HEK293T (cell line): Measurements from ENCODE around the gene BHLHE23.

Source experiments
- CTCF ChIA-PET: fragments of 350-600 bp; formaldehyde crosslinking; extraction: SDS; loops from one replicate; lab custom pipeline; 2021; ENCODE audit warnings: antibody characterized with exemption, inconsistent platforms; lab: Yijun Ruan, JAX
- POLR2A ChIA-PET: fragments of 350-600 bp; formaldehyde crosslinking; extraction: SDS; loops from one replicate; lab custom pipeline; 2020; ENCODE audit warnings: antibody characterized with exemption, inconsistent platforms; lab: Yijun Ruan, JAX
- DNase-seq: peaks from one replicate; pipeline ENCODE4 v3.0.0; 2012; ENCODE audit warnings: mixed read lengths; ENCODE audit errors: extremely low spot score
- ARNT ChIP-seq: fragments of 450-650 bp; IDR thresholded peaks from 2 replicates; pipeline ENCODE4 v1.6.1; 2017; ENCODE audit warnings: mild to moderate bottlenecking
- BHLHE40 ChIP-seq: fragments of 450-650 bp; IDR thresholded peaks from 2 replicates; pipeline ENCODE4 v1.6.1; 2016; ENCODE audit warnings: mild to moderate bottlenecking, moderate library complexity, borderline replicate concordance
- CTBP1 ChIP-seq: fragments of 450-650 bp; IDR thresholded peaks from 2 replicates; pipeline ENCODE4 v1.6.1; 2016; ENCODE audit warnings: borderline replicate concordance
- ELF4 ChIP-seq: fragments of 450-650 bp; IDR thresholded peaks from 2 replicates; pipeline ENCODE4 v1.6.1; 2017; ENCODE audit warnings: antibody characterized with exemption
- FOXA1 ChIP-seq: fragments of 450-650 bp; IDR thresholded peaks from 2 replicates; pipeline ENCODE4 v1.6.1; 2016; ENCODE audit warnings: mild to moderate bottlenecking
- FOXK2 ChIP-seq: fragments of 450-650 bp; IDR thresholded peaks from 2 replicates; pipeline ENCODE4 v1.6.1; 2016; ENCODE audit warnings: mild to moderate bottlenecking
- FOXM1 ChIP-seq: fragments of 450-650 bp; IDR thresholded peaks from 2 replicates; pipeline ENCODE4 v1.6.1; 2017; ENCODE audit warnings: mild to moderate bottlenecking, borderline replicate concordance
- HDGF ChIP-seq: fragments of 450-650 bp; IDR thresholded peaks from 2 replicates; pipeline ENCODE4 v1.6.1; 2017; ENCODE audit warnings: antibody characterized with exemption, borderline replicate concordance
- L3MBTL2 ChIP-seq: fragments of 450-650 bp; conservative IDR thresholded peaks from 2 replicates; pipeline ENCODE4 v1.6.1; 2016; ENCODE audit warnings: mild to moderate bottlenecking
- LEF1 ChIP-seq: fragments of 450-650 bp; IDR thresholded peaks from 2 replicates; pipeline ENCODE4 v1.6.1; 2017; ENCODE audit warnings: mild to moderate bottlenecking, borderline replicate concordance
- NFRKB ChIP-seq: fragments of 450-650 bp; IDR thresholded peaks from 2 replicates; pipeline ENCODE4 v1.6.1; 2016; ENCODE audit warnings: mild to moderate bottlenecking, moderate library complexity
- SP1 ChIP-seq: fragments of 450-650 bp; IDR thresholded peaks from 2 replicates; pipeline ENCODE4 v1.6.1; 2017
- SUZ12 ChIP-seq: fragments of 450-650 bp; IDR thresholded peaks from 2 replicates; pipeline ENCODE4 v1.6.1; 2016; ENCODE audit warnings: mild to moderate bottlenecking
- TARDBP ChIP-seq: fragments of 450-650 bp; IDR thresholded peaks from 2 replicates; pipeline ENCODE4 v1.6.1; 2016
- ZNF384 ChIP-seq: fragments of 450-650 bp; IDR thresholded peaks from 2 replicates; pipeline ENCODE4 v1.6.1; 2016
- TF ChIP-seq, protein P1 (sequence below): fragments of 450-650 bp; IDR thresholded peaks from 2 replicates; pipeline ENCODE4 v1.6.1; 2016

BHLHE23 gene

DNA sequence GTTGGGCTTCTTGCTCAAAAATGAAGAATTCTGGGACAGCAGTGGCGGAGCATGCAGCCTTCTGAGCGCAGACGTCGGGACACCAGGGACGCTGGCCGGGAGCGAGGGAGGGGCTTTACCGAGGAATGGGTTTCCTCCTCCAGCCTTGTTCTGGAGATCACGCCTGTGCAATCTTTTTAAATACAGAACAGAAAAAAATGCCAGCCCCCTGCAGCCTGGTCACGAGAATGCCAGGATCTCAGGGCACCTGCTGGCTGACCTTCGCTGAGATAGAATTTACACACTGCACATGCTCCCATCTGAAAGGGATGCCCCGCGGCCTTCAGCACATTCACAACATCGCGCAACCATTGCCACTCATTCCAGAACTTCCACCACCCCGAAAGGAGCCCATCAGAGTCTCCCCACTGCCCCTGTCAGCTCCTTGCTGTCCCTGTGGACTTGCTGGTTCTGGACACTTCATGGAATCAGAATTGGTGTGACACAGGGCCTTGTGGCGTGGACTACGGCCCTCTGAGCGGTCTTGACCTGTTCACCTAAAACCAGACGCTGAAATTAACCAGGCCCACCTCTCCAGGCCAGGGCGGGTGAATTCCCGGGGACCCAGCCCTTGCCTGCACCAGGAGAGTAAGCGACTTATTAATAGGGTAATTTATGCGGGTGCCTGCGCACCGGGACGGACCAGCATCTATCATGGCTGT lies 20.6 kb upstream of the BHLHE23 start:
- ChIA-PET CTCF (no interaction called here), POLR2A (no interaction called here)
- DNase-seq = no peak
- no peak for TF ChIP-seq FOXK2
- TF ChIP-seq, protein P1, sequence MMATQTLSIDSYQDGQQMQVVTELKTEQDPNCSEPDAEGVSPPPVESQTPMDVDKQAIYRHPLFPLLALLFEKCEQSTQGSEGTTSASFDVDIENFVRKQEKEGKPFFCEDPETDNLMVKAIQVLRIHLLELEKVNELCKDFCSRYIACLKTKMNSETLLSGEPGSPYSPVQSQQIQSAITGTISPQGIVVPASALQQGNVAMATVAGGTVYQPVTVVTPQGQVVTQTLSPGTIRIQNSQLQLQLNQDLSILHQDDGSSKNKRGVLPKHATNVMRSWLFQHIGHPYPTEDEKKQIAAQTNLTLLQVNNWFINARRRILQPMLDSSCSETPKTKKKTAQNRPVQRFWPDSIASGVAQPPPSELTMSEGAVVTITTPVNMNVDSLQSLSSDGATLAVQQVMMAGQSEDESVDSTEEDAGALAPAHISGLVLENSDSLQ = no peak
- no peak for TF ChIP-seq LEF1
- TF ChIP-seq ELF4 = no peak
- no peak for TF ChIP-seq FOXM1
- TF ChIP-seq NFRKB = no peak
- TF ChIP-seq ARNT = no peak
- no peak for TF ChIP-seq ZNF384
- TF ChIP-seq TARDBP = no peak
- TF ChIP-seq CTBP1 = no peak

DNA sequence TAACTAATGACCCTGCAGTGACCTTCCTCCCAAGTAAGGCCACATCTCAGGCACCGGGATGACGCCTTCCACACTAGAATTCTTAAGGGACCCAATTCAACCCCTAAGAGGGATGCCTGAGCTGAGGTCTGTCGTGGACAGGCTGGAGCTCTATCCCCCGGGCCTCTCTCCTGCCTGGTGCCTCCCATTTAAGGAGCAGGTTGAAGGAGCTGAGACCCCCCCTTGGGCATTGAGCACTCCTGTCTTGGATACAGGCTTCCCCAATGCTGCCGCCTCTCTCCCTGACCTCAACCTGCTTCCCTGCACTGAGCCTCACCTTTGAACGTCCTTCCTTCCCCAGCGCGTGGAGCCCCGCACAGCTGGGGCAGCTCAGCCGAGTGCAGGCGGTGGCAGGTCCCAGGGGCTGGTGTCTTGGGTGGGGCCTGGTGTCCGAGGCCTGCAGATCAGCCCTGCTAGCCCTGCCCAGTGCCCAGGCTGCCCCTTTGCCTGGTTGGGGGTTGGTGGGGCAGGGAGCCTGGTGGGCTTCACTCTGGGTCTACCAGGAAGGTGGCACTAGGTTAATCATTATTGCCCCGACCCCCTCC lies 19.9 kb upstream of the BHLHE23 start:
- POLR2A ChIA-PET = no interaction called here
- no peak for DNase-seq
- CTCF ChIA-PET = no interaction called here
- no peak for TF ChIP-seq CTBP1
- TF ChIP-seq ZNF384 = no peak
- TF ChIP-seq, protein P1 = no peak
- no peak for TF ChIP-seq SP1
- no peak for TF ChIP-seq FOXM1
- TF ChIP-seq NFRKB = no peak
- TF ChIP-seq FOXK2 = no peak
- TF ChIP-seq HDGF = no peak
- TF ChIP-seq ARNT = no peak
- TF ChIP-seq BHLHE40 = no peak
- TF ChIP-seq TARDBP = no peak
- no peak for TF ChIP-seq ELF4
- TF ChIP-seq LEF1 = no peak
- no peak for TF ChIP-seq FOXA1
- no peak for TF ChIP-seq SUZ12
- no peak for TF ChIP-seq L3MBTL2

DNA sequence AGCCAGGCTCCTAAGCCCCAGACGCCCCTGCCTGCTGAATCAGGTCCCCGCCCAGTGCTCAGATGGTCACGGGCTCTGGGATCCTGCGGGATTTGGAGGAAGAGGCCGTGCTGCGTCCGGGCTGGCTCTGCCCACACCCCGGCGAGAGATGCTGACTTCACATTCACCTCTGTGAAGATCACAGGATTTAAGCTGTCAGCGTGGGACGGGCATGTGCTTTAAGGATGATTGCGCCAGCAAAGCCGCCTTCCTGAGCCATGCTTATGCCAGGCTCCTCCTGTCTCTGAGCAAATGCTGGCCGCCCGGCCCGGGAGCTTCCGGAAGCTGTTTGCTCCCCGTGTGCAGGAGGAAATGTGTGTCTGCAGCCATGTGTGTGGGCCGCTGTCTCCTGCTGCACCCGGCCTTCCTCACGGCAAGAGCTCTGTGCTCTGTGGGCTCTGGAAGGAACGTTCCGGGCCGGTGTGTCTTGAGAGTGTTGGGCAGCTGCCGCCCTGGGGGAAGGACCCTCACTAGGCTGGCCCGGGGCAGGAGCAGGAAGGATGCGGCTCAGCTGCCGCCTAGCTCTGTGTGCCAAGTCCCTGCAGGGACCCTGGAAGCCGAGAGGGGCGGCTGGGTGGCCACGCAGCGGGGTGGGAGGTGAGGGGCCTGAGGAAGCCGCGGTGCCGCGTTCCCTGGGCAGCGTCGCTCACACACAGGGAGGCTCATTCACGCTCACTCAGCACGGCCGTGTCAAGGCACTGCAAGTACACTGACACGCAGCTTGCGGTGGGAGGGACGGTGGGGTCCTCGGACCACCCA lies 19.0 kb upstream of the BHLHE23 start:
- ChIA-PET CTCF (no interaction called here), POLR2A (no interaction called here)
- DNase-seq = no peak
- TF ChIP-seq NFRKB = no peak
- no peak for TF ChIP-seq SUZ12
- no peak for TF ChIP-seq FOXK2
- TF ChIP-seq ZNF384 = no peak
- no peak for TF ChIP-seq CTBP1
- TF ChIP-seq TARDBP = no peak
- TF ChIP-seq, protein P1 = no peak
- TF ChIP-seq LEF1 = no peak
- TF ChIP-seq L3MBTL2 = no peak
- no peak for TF ChIP-seq ARNT
- TF ChIP-seq BHLHE40 = no peak

DNA sequence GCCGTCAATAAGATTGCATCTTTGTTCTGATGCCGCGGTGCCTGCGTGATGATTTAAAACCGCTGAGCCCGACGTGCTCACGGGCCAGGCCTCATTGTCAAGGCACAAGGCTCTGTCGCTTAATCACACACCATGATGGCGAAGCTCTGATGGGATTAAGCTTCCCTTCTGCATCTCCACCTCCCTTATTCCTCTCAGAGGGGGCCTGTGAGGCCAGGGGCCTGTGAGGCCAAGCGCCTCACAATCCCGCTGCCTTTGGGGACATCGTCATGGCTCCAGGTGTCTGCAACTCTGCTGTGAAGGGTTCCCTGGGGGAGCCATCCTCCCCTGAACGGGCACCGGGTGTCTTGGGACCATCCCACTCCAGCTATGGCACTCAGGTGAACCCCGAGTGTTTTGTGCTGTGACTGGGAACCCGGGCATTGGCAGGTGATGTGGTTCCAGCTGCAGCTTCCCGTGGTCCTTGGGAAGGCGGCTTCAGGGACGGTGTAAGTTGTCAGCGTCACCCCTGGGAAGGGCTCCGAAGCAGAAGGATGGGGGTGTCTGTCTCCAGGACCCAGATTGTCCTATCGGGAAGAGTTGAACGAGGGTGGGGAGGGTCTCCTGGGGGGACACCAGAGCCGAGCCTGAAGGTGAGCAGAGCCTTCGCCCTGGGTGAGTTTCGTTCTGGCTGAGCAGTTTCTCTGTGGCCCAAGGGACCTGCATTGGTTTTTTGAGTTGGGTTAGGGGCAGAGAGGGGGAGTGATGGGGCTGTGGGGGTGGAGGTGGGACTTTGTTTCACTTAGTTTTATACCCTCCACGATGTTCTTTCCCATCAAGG lies 18.0 kb upstream of the BHLHE23 start:
- no peak for DNase-seq
- CTCF ChIA-PET = no interaction called here
- TF ChIP-seq HDGF (no peak), FOXA1 (no peak), ELF4 (no peak), TARDBP (no peak), SUZ12 (no peak)
- POLR2A ChIA-PET = interaction anchor here (1.1 kb wide), 1 partner anchor 11 kb away, joined by 3 read pairs; no protein-coding TSS in a partner anchor

DNA sequence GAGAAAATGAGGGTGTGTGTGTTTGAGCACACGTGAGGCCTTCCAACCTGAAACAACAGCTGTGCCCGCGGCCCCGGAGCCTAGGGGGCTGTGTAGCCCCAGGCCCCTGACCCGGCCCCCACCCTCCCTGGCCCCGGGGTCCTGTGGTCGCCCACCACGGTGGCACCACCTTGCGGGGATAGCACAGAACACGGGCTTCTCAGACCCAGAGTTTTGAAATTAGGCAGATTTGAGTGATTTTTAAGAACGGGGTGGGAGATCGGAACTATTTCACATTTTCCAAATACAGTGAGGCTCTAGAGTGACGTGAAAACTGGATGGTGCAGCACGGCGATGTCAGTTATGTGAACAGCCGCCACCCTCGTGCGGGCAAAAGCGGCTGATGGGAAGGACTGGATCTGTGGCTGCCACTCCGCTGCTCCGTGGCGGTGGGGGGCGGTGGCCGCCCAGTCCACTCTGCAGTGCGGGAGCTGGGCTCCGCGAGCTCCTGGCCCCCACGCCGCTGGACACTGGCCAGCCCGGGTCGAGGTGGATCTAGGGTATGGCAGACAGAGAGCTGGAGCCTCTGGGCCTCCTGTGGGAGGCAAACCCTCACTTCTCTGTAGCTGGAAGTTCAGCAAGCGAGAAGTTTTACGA lies 17.3 kb upstream of the BHLHE23 start:
- CTCF ChIA-PET = no interaction called here
- POLR2A ChIA-PET = interaction anchor here (1.1 kb wide), 1 partner anchor 11 kb away, joined by 3 read pairs; no protein-coding TSS in a partner anchor
- no peak for DNase-seq

More for the DNA sequence above, 17.3 kb upstream of the BHLHE23 start:
- no peak for TF ChIP-seq TARDBP
- no peak for TF ChIP-seq SP1
- no peak for TF ChIP-seq L3MBTL2
- no peak for TF ChIP-seq FOXM1
